ENCODE data around the gene KSR2. TPM values are rescaled to one million over a fixed set of nuclear protein-coding genes. Genes with fewer than 3 reads are reported as not detected.
A peak's percentile ranks its signal among the peaks of the same experiment; 100 is the strongest.

KSR2 gene
- total and polyA plus RNA-seq, 2 donors from 2014 or later: 0.34 to 2.9 TPM

- no peak for FAIRE-seq
- intact Hi-C loops (cut with DNase I): no loop called here
These were observed 258.7 kb downstream of the KSR2 start for GRCh38 chr12:117710121-117710520.

DNA sequence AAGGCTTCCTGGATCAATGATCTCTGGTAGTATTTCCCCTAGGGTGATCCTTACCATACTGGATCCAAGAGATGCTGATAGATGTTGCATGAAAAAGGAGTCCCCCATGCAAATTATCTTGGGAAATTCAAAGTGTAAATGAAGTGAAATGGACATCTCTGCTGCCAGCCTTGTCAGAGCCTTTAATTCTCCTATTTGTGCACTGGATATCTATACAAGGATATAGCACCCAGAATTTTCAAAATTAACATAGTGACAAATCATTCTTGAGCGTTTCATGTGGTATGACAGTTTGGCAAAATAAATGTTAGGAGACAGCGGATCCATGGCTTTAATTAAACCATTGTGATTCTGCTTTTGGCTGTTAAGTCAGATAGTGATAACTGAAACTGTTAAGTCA lies 260.9 kb downstream of the KSR2 start:
- no peaks in the 10 kb centered on the region for H3K27me3 ChIP-seq (ENCODE audit: control insufficient read depth, insufficient read depth, low read length)
- TF ChIP-seq, protein P1, sequence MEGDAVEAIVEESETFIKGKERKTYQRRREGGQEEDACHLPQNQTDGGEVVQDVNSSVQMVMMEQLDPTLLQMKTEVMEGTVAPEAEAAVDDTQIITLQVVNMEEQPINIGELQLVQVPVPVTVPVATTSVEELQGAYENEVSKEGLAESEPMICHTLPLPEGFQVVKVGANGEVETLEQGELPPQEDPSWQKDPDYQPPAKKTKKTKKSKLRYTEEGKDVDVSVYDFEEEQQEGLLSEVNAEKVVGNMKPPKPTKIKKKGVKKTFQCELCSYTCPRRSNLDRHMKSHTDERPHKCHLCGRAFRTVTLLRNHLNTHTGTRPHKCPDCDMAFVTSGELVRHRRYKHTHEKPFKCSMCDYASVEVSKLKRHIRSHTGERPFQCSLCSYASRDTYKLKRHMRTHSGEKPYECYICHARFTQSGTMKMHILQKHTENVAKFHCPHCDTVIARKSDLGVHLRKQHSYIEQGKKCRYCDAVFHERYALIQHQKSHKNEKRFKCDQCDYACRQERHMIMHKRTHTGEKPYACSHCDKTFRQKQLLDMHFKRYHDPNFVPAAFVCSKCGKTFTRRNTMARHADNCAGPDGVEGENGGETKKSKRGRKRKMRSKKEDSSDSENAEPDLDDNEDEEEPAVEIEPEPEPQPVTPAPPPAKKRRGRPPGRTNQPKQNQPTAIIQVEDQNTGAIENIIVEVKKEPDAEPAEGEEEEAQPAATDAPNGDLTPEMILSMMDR (IDR thresholded peaks at IDR 0.05; ENCODE audit: borderline replicate concordance, extremely low read depth, insufficient read depth): no peak
- DNase-seq: no peak
- FAIRE-seq: no peak
- no peak overlapping the region for H3K4me3 ChIP-seq (ENCODE audit: low read length in 3 of 3)
- no peaks in the 10 kb centered on the region for H3K36me3 ChIP-seq (ENCODE audit: control insufficient read depth in 2 of 3, insufficient read depth in 3 of 3, low read length in 3 of 3)
- no peak overlapping the region for H3K9ac ChIP-seq (ENCODE audit: low read length in 3 of 3)
- no peak overlapping the region for H3K27ac ChIP-seq (ENCODE audit: low read depth in 2 of 2, low read length in 2 of 2)
- intact Hi-C loops (cut with DNase I): no loop called here
- H3K9me3 ChIP-seq (ENCODE audit: control insufficient read depth in 2 of 3, insufficient read depth in 1 of 3, low read length in 3 of 3): no peaks in the 10 kb centered on the region
- no peaks in the 10 kb centered on the region for H3K4me1 ChIP-seq (ENCODE audit: control insufficient read depth in 2 of 3, insufficient read depth in 2 of 3, low read depth in 1 of 3, low read length in 3 of 3)

More at GRCh38 chr12:117710121-117710520, 258.7 kb downstream of the KSR2 start:
- DNase-seq: no peak
- no peaks in the 10 kb centered on the region for H3K4me1 ChIP-seq (ENCODE audit: control insufficient read depth in 2 of 3, insufficient read depth in 2 of 3, low read depth in 1 of 3, low read length in 3 of 3)
- H3K27me3 ChIP-seq (ENCODE audit: control insufficient read depth, insufficient read depth, low read length): no peaks in the 10 kb centered on the region
- H3K36me3 ChIP-seq (ENCODE audit: control insufficient read depth in 2 of 3, insufficient read depth in 3 of 3, low read length in 3 of 3): no peaks in the 10 kb centered on the region
- no peak overlapping the region for H3K9ac ChIP-seq (ENCODE audit: low read length in 3 of 3)
- no peaks in the 10 kb centered on the region for H3K9me3 ChIP-seq (ENCODE audit: control insufficient read depth in 2 of 3, insufficient read depth in 1 of 3, low read length in 3 of 3)
- H3K4me3 ChIP-seq (ENCODE audit: low read length in 3 of 3): no peak overlapping the region
- no peak overlapping the region for H3K27ac ChIP-seq (ENCODE audit: low read depth in 2 of 2, low read length in 2 of 2)
- TF ChIP-seq, protein P1 (IDR thresholded peaks at IDR 0.05; ENCODE audit: borderline replicate concordance, extremely low read depth, insufficient read depth): no peak

GRCh38 chr12:117703584-117703983 lies 265.2 kb downstream of the KSR2 start:
- intact Hi-C loops (cut with DNase I): no loop called here
- Histone ChIP-seq H3K9ac (ENCODE audit: low read length in 3 of 3) (no peak overlapping the region), H3K27me3 (ENCODE audit: control insufficient read depth, insufficient read depth, low read length) (no peaks in the 10 kb centered on the region), H3K9me3 (ENCODE audit: control insufficient read depth in 2 of 3, insufficient read depth in 1 of 3, low read length in 3 of 3) (no peaks in the 10 kb centered on the region), H3K36me3 (ENCODE audit: control insufficient read depth in 2 of 3, insufficient read depth in 3 of 3, low read length in 3 of 3) (no peaks in the 10 kb centered on the region), H3K27ac (ENCODE audit: low read depth in 2 of 2, low read length in 2 of 2) (no peak overlapping the region), H3K4me1 (ENCODE audit: control insufficient read depth in 2 of 3, insufficient read depth in 2 of 3, low read depth in 1 of 3, low read length in 3 of 3) (no peaks in the 10 kb centered on the region), H3K4me3 (ENCODE audit: low read length in 3 of 3) (no peak overlapping the region)
- TF ChIP-seq, protein P1 (IDR thresholded peaks at IDR 0.05; ENCODE audit: borderline replicate concordance, extremely low read depth, insufficient read depth): no peak
- DNase-seq (no peak), FAIRE-seq (no peak)

GRCh38 chr12:117702741-117703140 lies 266.0 kb downstream of the KSR2 start:
- Histone ChIP-seq H3K36me3 (ENCODE audit: control insufficient read depth in 2 of 3, insufficient read depth in 3 of 3, low read length in 3 of 3) (no peaks in the 10 kb centered on the region), H3K9ac (ENCODE audit: low read length in 3 of 3) (no peak overlapping the region), H3K27me3 (ENCODE audit: control insufficient read depth, insufficient read depth, low read length) (no peaks in the 10 kb centered on the region), H3K27ac (ENCODE audit: low read depth in 2 of 2, low read length in 2 of 2) (no peak overlapping the region), H3K9me3 (ENCODE audit: control insufficient read depth in 2 of 3, insufficient read depth in 1 of 3, low read length in 3 of 3) (no peaks in the 10 kb centered on the region), H3K4me3 (ENCODE audit: low read length in 3 of 3) (no peak overlapping the region), H3K4me1 (ENCODE audit: control insufficient read depth in 2 of 3, insufficient read depth in 2 of 3, low read depth in 1 of 3, low read length in 3 of 3) (no peaks in the 10 kb centered on the region)
- intact Hi-C loops (cut with DNase I): no loop called here
- DNase-seq (peak in 1 of 5 donors; percentile 15), FAIRE-seq (no peak)
- TF ChIP-seq, protein P1 (IDR thresholded peaks at IDR 0.05; ENCODE audit: borderline replicate concordance, extremely low read depth, insufficient read depth): no peak
